Cardiac atrium fibroblast (primary cell): Measurements from ENCODE around the gene TTC17. TPM values are rescaled to one million over a fixed set of nuclear protein-coding genes. Genes with fewer than 3 reads are reported as not detected.

ENCODE experiments used
- total RNA-seq: library from RNA; depleted of rRNA; stranded (reverse); fragments of >200 nt; gene quantifications from 2 replicates; pipeline ENCODE4 v1.2.3, GENCODE V29; 2015

The TTC17 gene, protein sequence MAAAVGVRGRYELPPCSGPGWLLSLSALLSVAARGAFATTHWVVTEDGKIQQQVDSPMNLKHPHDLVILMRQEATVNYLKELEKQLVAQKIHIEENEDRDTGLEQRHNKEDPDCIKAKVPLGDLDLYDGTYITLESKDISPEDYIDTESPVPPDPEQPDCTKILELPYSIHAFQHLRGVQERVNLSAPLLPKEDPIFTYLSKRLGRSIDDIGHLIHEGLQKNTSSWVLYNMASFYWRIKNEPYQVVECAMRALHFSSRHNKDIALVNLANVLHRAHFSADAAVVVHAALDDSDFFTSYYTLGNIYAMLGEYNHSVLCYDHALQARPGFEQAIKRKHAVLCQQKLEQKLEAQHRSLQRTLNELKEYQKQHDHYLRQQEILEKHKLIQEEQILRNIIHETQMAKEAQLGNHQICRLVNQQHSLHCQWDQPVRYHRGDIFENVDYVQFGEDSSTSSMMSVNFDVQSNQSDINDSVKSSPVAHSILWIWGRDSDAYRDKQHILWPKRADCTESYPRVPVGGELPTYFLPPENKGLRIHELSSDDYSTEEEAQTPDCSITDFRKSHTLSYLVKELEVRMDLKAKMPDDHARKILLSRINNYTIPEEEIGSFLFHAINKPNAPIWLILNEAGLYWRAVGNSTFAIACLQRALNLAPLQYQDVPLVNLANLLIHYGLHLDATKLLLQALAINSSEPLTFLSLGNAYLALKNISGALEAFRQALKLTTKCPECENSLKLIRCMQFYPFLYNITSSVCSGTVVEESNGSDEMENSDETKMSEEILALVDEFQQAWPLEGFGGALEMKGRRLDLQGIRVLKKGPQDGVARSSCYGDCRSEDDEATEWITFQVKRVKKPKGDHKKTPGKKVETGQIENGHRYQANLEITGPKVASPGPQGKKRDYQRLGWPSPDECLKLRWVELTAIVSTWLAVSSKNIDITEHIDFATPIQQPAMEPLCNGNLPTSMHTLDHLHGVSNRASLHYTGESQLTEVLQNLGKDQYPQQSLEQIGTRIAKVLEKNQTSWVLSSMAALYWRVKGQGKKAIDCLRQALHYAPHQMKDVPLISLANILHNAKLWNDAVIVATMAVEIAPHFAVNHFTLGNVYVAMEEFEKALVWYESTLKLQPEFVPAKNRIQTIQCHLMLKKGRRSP
- total RNA-seq = 46.7 and 61.0 TPM in 2 replicates

DNA sequence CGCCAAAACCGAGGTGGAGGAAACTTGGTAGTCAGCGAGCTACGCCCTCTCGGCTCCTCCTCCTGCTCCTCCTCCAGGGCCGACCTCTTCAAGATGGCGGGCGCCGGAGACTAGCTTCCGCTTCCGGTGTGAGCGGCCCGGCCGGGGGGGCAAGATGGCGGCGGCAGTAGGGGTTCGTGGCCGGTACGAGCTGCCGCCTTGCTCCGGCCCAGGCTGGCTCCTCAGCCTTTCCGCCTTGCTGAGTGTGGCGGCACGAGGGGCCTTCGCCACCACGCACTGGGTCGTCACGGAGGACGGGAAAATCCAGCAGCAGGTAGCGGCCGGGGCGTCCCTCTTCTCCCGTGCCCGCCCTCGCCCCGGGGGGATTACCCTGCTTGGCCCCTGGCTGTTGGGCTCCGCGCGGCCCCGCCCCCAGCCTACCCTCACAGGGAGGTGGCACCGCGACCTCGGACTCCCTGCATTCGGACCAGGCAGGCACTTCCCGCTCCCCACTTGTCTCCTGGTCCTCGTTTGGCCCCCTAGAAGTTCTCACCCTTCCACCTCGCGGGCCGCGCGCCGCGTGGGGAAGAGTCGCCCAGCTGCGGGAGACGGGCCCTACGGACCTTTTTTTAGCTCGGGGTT is at the start of gene TTC17:
Gene TTC17, plus strand, starts transcription at position 120 of the 621 bp plus-strand sequence. Its CDS starts 35 bp downstream, at position 155.

DNA sequence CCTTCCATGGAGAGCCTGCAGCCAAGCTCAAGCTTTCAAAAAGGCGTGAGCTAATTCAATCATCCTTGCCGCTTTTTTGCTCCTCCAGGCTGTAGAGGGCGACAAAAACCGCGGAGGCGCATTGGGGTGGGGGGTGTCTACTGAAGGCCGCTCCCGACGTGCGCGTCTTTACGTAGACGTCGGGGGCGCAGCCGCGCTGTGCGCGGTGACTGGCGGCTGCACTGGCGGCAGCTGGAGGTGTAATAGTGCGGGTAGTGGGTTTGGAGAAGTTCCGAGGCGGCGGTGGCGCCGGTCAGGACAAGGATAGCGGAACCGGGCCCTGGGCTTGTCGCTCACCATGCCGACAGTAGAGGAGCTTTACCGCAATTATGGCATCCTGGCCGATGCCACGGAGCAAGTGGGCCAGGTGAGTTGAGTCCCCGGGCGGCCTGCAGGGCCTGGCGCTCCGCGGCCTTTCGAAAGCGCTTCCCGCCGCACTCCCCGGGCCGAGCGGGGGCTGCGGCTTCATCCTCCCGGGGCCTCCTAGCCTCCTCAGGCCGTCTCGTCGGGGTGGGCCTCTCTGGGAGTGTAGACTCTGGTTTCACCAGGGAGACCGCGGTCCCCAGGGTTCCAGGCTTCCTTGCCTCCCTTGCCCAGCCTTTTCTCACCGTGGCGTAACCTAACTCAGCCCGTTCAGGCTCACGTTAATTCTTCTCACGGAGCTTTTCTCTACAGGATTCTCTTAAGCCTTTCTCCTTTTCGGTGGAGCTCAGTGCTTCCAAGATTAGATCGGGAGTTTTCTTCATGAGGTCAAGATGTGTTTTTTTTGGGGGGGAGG is 46.7 kb upstream of the TTC17 start, which contains the start of gene API5:
Gene API5, plus strand, starts transcription at position 206 of the 817 bp plus-strand sequence. Its CDS starts 132 bp downstream, at position 338.

Other genes with a start within 250 kb of the TTC17 start
- 57.4 and 62.4 TPM in 2 replicates for gene API5, start 46.9 kb upstream of the TTC17 start, total RNA-seq